HG03565 (cell line): ENCODE measurements around the gene EGLN3.
A peak's percentile ranks its signal among the peaks of the same experiment; 100 is the strongest.
"Not testable (repeated sequence)": the region's sequence is repeated elsewhere in the genome, so short reads cannot be mapped to it uniquely, and the experiment has no call there.

ENCODE experiments used
- ATAC-seq: cut with Tn5 transposase; IDR thresholded peaks from one replicate; pipeline ENCODE4 v1.9.1; 2021; ENCODE audit warnings: mild to moderate bottlenecking, moderate library complexity; ENCODE audit not compliant: unreplicated experiment

Gene EGLN3

GRCh38 chr14:33950320-33951182 lies at the start of gene EGLN3:
Gene EGLN3, minus strand, starts transcription at chr14:33951074. Its CDS starts 322 bp downstream, at chr14:33950752.
- ATAC-seq: peak; percentile 79

GRCh38 chr14:34000396-34000795 lies 49.5 kb upstream of the EGLN3 start:
- ATAC-seq: no peak

- no peak for ATAC-seq
Measured at GRCh38 chr14:33999771-34000291, 49.0 kb upstream of the EGLN3 start.

- no peak for ATAC-seq
Measured at GRCh38 chr14:33997611-33998010, 46.7 kb upstream of the EGLN3 start.

- ATAC-seq: no peak
Measured at GRCh38 chr14:33996462-33996861, 45.6 kb upstream of the EGLN3 start.

- ATAC-seq: no peak
Measured at GRCh38 chr14:33993246-33993645, 42.4 kb upstream of the EGLN3 start.

- no peak for ATAC-seq
Measured at GRCh38 chr14:33992274-33993007, 41.6 kb upstream of the EGLN3 start.

GRCh38 chr14:33990790-33991189 lies 39.9 kb upstream of the EGLN3 start:
- ATAC-seq: no peak

GRCh38 chr14:33987565-33988080 lies 36.7 kb upstream of the EGLN3 start:
- ATAC-seq: no peak

- no peak for ATAC-seq
Measured at GRCh38 chr14:33986804-33987203, 35.9 kb upstream of the EGLN3 start.

GRCh38 chr14:33985242-33985641 lies 34.4 kb upstream of the EGLN3 start:
- ATAC-seq: no peak

GRCh38 chr14:33979613-33980276 lies 28.9 kb upstream of the EGLN3 start:
- ATAC-seq: no peak

GRCh38 chr14:33978892-33979612 lies 28.2 kb upstream of the EGLN3 start:
- no peak for ATAC-seq

- ATAC-seq: peak; percentile 88
Measured at GRCh38 chr14:33972583-33973081, 21.8 kb upstream of the EGLN3 start.

- ATAC-seq: not testable (repeated sequence)
Measured at GRCh38 chr14:33969846-33970245, 19.0 kb upstream of the EGLN3 start.

GRCh38 chr14:33968722-33969121 lies 17.8 kb upstream of the EGLN3 start:
- ATAC-seq: no peak

- ATAC-seq: no peak
Measured at GRCh38 chr14:33967138-33967537, 16.3 kb upstream of the EGLN3 start.

- ATAC-seq: no peak
Measured at GRCh38 chr14:33966276-33966675, 15.4 kb upstream of the EGLN3 start.

- ATAC-seq: no peak
Measured at GRCh38 chr14:33964599-33965317, 13.9 kb upstream of the EGLN3 start.

GRCh38 chr14:33963892-33964291 lies 13.0 kb upstream of the EGLN3 start:
- no peak for ATAC-seq
